GM18867 (cell line): ENCODE data around the gene DOK1.

Experiments
- ATAC-seq: cut with Tn5 transposase; IDR thresholded peaks from one replicate; pipeline ENCODE4 v1.9.1; 2021; ENCODE audit warnings: mild to moderate bottlenecking, moderate library complexity; ENCODE audit not compliant: unreplicated experiment

The DOK1 gene

GRCh38 chr2:74597410-74597809 is 42.9 kb downstream of the DOK1 start:
- ATAC-seq: no peak

GRCh38 chr2:74599676-74600075 is 45.2 kb downstream of the DOK1 start:
- no peak for ATAC-seq

GRCh38 chr2:74602586-74603281 is 48.2 kb downstream of the DOK1 start:
- ATAC-seq: no peak

GRCh38 chr2:74603282-74604000 is 48.9 kb downstream of the DOK1 start:
- no peak for ATAC-seq

- ATAC-seq: no peak
These were observed 52.4 kb downstream of the DOK1 start for GRCh38 chr2:74606927-74607326.
